Endometrial microvascular endothelial cells (primary cell): ENCODE data around the gene ZC2HC1B. TPM values are rescaled to one million over a fixed set of nuclear protein-coding genes. Genes with fewer than 3 reads are reported as not detected.

Experiments used
- in situ Hi-C: cut with HindIII; loops from 2 replicates; pipeline ENCODE4 v1.10.0; 2017; ENCODE audit warnings: low sequenced_read_pairs, low pct_unique_long_range_greater_than_20kb; ENCODE audit errors: inconsistent ontology term
- total RNA-seq: library from RNA; depleted of rRNA; stranded (reverse); fragments of >200 nt; gene quantifications from one replicate; pipeline ENCODE4 v1.2.3, GENCODE V29; 2015; ENCODE audit errors: inconsistent ontology term

ZC2HC1B gene
- total RNA-seq, 1 donor from 2014 or later = not detected

DNA sequence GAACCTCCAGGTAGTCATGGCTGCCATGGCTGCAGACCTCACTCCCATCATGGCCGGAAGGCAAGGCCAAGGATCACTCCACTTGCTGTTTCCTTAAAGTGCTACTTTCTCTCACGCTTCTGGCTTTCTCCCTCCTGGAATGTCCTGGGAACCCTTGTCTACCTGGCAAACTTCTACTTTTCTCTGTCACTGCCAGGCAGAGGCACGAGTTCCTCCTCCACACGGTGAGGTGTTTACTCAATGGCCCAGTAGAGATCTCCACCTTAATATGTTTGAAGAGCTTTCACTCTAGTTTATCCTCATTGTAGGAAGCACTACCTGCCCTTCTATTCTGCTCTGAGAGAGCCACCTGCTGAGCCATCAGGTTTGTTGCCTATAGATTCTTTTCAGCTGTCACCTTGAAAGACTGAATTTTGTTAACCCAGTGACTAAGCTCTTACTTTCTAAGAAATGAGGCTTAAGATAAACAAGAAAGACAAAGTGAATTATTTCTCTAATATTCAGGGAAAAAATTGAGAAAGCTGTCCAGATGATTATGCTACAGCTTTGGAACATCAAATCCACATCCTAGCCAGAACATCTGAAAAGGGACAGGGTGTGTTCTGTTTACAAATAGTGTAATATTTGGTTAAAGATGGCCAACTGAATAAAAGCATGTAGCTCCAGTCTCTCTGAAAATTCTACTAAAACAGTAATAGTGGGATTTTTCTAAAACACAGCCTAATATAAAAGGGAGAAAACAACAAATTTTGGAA lies 88.8 kb downstream of the ZC2HC1B start:
- in situ Hi-C loops = no loop called here

DNA sequence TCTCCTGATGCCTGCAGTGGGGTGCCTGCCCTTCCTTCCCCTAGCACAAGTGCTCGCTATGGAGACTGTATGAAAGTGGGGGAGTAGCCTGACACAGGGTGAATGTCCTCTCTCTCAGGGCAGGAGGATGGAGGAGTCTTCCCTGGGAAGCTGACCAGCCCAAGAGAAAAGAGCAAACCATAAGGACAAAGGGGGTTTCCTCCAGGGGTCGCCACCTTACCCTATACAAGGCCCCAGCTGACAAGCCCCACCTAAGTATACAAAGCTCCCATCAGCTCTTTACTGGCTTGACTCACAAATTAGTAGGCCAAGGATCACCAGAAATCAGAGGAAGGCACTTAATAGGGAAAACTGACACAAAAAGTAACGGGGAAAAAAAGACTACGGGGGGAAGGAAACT lies 89.6 kb downstream of the ZC2HC1B start:
- in situ Hi-C loops = no loop called here

GRCh38 chr6:143955971-143956370 lies 91.7 kb downstream of the ZC2HC1B start:
- in situ Hi-C loops = no loop called here

- in situ Hi-C loops = no loop called here
Observed at GRCh38 chr6:143957679-143958274, 93.5 kb downstream of the ZC2HC1B start.

- in situ Hi-C loops = no loop called here
Observed at GRCh38 chr6:143958839-143959399, 94.6 kb downstream of the ZC2HC1B start.

DNA sequence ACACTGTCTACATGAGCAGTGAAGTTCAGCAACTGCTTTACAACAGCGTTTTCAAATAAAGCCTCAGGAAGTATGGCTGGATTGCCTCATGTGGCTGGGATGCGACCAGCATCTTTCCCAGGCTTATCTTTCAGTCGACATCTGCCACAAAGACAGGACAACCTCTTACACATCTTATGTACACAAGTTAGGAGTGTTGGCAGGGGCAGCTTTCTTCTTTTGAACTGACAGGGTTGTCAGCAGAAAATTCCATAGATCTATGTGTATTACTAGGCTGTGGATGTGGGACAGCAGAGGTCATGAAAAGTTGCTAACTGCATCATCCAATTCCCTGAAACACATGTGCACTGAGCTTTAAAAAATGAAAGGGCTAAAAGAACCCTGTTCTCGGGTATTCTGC lies 95.7 kb downstream of the ZC2HC1B start:
- in situ Hi-C loops = no loop called here

DNA sequence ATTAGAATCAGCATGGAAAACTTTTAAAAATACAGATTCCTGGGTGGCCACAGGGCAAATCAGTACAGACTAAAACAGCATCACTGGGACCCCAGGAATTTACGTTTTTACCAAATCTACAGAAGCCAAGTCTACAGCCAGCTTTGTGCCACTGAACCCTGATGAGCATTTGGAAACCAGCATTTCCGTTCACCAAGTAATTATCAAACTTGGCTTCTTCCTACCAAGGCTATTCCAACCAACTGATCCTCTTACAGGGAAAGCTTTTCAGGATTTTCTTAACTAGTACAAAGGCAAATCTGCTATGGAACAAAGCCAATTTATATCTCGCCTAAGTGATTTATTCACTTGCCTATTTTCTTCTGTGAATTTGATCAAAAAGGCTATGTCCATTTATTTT lies 96.8 kb downstream of the ZC2HC1B start:
- in situ Hi-C loops = no loop called here

GRCh38 chr6:143961886-143962878 lies 97.9 kb downstream of the ZC2HC1B start:
- in situ Hi-C loops = no loop called here

DNA sequence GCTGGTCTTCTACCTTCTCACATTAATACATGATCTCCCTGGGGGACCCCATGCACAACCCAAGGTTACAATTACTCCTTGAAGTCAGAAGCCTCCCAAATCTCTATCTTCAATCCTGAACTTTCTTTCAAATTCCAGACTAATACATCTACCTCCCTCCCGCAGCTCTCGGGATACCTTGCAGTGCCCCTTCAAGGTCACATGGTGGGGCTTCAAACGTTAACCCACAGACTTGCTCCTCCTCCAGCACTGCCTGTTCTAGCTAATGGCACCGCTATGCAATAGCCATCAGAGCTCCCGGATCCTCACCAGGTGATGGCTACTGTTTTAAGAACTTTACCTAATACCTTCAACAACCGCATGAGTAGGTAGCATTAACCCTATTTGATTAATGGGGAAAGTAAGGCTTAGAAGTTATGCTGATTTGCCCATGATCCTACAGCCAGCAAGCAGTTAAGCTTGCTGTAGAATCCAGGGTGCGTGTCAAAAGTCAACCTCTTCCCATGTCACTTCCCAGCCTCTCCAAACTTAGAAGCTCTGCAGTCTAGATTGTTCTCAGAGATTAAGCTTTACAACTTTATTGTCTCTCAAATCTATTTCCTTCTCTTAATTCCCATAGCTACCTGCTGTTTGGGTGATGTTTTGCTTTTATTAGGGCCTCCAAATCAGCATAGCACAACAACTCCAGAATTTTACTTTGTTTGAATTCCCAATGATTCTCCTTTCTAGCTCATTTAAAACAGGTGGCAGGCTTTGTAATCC lies 99.1 kb downstream of the ZC2HC1B start:
- in situ Hi-C loops = no loop called here

GRCh38 chr6:143964674-143965081 lies 100.4 kb downstream of the ZC2HC1B start:
- in situ Hi-C loops = no loop called here

DNA sequence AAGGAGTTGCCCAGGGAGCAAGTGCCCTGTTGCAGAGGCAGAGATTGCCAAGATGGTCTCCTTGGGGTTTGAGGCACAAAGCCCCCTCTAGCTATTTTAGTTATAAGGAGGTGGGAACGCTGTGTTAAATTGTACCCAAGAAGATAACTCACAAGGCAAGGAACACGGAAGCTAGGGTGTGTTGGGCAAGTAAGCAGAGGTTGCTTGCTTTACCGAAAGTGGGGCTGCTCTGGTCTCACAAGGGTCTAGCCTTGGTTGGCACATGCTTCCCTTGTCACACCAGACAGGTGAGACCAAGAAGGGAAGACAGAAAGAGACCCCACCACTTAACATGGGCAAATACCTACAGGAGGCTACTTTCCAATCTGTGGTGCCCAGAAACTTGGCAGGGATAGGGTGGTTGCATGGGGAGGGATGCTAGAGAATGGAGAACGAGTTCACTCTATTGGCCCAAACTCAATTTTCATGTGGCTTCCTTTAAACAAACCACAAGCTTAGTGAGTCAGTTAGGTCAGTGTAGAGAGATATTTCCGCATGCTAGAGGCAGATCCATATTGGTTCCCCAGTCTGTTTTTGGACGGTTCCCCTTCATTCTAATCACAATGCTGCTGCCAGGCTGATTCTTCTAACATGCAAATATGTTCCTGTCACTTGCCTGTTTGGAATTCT lies 101.4 kb downstream of the ZC2HC1B start:
- in situ Hi-C loops = no loop called here

DNA sequence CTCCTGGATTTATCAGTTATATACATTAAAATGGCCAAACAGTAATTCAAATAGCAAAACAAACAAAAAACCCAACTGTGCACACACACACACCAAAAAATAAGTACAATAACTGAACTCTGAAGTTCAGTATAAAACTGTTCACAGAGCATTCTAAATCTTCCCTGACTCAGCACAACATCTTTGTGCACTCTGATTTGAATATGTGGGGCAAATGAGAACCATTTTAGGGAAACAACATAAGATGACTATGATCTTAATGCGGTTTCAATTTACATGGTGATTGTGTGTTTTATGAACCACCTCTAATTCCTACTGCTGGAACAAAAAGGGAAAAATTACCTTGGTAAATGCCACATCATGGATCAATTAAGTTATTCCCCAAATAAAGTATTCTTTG lies 102.0 kb downstream of the ZC2HC1B start:
- in situ Hi-C loops = no loop called here

DNA sequence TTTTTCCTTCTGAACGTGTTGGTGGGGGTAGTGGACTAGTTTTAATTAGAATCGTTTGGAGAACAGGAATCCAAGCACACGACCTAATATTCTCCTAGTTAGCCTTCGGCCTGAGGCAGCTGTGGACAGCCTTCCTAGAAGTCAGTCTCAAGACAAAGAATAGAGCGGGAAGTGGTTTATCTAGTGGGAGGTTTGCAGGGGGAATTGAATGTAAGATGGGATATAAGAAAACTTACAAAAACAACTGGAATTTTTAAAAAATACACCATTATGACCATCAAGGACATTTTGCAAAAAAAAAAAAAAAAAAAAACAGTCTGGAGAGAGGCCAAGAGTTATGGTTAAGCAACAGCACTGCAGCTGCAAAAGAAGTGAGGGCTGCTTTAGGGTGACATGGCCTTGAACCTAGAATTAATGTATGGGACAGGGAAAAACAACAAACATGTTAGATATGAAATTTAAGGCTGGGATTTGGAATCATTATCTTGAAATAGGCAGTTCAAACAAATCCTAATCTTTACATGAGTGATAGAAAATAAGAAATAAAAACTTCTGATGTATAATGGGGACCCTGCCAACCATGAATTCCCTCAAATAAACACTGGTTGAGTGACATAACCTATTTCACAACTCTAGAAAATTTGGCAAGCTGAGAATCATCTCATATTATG lies 103.6 kb downstream of the ZC2HC1B start:
- in situ Hi-C loops = no loop called here

- in situ Hi-C loops = no loop called here
Observed at GRCh38 chr6:143969077-143969476, 104.8 kb downstream of the ZC2HC1B start.

- in situ Hi-C loops = no loop called here
Observed at GRCh38 chr6:143970456-143971218, 106.4 kb downstream of the ZC2HC1B start.

DNA sequence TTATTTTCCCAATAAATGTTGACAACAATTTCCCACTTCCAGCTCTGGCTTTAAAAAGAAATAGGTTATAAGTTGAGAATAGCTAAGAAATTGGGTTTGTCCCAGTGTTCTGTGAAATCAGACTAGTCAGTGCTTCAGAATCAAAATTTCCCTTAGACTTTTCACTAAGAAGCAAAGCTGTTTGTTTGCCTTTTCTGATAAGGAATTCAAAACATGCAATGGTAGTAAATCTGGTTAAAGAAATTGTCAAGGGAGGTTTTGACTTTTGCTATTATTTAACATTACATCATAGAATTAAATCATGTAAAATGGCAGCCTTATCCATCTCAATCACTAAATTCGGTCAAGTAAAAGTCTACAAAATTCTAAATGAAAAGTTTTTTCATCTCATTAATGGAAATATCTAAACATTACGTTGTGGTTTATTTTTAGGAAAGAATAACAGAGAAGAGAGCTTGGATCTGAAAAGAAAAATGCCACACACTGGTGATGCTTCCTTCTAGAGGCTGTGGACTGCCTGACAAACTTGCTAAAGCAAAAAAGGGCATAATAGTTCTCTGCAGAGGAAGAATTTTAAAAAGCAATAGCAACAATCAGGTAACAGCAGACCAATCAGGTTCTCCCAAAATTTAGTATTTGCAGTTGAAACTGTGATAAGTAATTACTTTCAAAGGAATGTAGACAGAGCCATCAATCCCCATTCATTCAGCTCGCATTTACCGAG lies 107.4 kb downstream of the ZC2HC1B start:
- in situ Hi-C loops = no loop called here
